HL-60/S4 treated with retinoic acid at 250 ng/mL for 4 days and 3 days (cell line): ENCODE data around the gene DIPK1B.

ENCODE experiments used
- in situ Hi-C: fragments of 300-500 bp; cut with MboI; formaldehyde crosslinking; loops from 2 replicates; pipeline ENCODE4 v1.7.0; 2022; ENCODE audit warnings: low sequenced_read_pairs

Gene DIPK1B

DNA sequence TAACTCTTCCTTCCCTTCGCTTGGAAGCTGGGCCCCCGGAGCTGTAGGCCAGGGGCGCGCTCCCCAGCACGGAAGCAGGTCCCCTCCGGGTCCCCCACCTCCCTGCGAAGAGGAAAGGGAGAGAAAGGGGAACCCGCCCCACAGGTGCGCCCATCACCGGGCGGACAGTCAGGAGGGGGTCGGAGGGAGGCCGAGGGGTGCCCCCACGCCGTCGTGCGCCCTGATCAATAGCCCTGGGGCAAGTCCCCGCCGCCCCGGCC, 25.9 kb upstream of the DIPK1B start:
- in situ Hi-C loops, result no loop called here

DNA sequence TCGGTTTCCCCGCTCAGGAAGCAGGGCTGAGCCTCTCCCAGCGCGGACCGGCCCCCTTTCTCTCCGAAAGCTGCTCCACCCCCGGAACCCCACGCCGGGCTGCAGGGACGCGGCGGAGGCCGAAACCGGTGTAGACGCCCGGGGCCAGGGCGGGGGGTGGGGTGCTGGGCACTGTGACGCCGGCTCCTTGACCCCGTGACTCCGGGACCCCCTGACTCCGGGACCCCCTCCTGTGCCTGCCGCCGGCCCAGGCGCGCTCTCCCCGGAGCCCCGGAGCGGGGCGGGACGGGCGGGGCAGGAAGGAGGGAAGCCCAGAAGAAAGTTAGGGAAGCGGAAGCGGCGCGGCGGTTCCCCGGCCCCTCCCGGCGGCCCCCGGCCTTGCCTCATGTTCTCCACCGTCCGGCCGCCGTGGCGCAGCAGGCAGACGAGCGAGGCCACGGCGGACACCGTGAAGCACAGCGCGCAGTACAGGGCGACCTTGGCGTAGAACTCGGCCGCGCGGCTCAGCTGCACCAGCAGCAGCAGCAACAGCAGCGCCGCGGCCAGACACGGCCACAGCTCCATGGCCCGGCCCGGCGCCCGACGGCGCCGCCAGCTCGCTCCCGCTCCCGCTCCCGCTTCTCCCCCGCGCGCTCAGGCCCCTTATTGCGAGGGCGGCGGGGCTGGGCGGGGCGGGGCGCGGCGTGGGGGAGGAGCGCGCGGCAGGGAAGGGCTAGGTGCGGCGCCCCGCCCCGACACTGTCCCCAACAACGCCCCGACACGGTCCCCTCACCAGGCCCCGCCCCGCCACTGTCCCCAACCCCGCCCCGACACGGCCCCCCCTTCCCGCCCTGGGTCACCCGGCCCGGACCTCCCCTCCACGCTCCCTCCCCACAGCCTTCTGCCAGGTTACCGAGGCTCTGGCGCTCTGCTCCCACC, 25.3 kb upstream of the DIPK1B start, which contains the start of gene AGPAT2:
TSS of gene AGPAT2 (minus strand) at position 664 of the 918 bp plus-strand sequence. CDS start at position 564, 100 bp downstream.
- in situ Hi-C loops, result no loop called here

DNA sequence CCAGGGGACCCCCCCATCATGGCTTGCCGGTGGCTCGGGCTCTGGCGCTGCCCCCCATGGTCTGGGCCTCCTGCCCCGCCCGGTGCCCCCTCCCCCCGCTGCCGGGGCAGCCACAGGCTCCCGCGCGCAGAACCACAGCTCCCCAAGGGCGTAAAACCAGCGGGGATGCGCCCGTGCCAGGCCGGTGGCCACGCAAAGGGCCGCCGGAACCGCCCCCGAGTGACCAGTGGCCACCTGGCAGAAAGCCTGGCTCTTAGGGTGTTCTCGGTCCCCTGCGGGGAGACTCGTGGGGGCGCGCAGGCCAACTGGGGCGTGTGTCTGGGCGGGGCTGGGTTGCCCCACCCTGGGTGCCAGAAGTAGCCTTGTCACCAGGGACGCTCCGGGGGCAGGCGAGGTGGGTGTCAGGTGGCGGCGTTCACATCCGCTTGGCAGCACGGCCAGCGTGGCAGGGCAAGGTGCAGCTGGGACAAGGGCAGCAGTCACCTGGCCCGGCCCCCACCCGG, 24.6 kb upstream of the DIPK1B start:
- in situ Hi-C loops, result no loop called here

DNA sequence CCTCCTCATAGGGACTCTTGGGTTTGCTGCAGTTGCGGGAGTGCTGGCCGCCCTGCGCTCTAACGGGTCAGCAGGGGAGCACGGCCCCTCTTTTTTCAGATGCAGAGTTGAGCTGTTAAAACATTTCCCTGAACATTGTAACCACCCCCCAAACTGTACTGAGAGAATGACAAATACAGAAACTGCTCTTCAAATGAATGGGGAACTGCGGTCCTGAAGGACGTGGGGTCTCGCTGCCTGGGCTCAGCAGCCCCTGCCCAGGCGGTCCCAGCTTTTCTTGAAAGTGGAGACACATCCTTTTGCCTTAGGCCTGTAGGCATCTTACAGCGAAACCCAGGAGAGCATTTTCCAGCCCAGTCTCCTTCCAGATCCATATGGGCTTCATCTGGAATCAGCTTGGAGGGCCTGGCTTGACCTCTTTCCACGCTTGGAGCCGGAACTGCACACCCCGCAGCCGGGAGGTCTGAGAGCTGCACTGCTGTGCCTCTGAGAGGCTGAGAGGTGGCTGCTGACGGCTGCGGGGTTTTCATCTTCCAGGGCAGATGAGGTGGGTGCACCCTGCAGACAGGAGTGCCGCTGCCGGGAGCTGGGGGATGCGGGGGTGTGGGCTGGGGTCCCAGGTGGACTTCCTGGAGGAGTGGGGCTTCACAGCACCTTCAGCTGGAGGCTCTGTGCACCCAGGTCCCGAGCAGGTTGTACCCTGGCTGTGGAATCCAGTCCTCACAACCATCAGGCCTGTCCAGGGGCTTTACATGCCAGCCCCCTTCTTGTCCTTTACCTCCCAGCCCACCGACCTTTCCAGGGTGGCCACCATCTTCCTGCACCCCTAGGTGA, 23.9 kb upstream of the DIPK1B start:
- in situ Hi-C loops, result no loop called here

DNA sequence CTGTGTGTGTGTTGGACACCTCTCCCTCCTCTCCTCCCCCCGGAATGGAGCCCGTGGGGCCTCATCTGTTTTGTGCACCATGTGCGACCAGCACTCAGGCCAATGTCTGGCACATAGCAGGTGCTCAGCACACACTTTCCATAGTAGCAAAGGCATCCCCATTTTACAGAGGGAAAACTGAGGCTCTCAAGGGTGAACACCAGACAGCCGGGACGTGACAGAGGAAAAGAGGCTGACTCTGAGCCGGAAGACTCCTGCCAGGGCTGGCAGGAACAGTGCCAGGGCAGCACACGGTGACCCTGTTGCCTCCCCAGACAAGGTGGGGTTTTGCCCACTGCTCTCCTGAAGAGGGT, 23.3 kb upstream of the DIPK1B start:
- in situ Hi-C loops, result no loop called here

DNA sequence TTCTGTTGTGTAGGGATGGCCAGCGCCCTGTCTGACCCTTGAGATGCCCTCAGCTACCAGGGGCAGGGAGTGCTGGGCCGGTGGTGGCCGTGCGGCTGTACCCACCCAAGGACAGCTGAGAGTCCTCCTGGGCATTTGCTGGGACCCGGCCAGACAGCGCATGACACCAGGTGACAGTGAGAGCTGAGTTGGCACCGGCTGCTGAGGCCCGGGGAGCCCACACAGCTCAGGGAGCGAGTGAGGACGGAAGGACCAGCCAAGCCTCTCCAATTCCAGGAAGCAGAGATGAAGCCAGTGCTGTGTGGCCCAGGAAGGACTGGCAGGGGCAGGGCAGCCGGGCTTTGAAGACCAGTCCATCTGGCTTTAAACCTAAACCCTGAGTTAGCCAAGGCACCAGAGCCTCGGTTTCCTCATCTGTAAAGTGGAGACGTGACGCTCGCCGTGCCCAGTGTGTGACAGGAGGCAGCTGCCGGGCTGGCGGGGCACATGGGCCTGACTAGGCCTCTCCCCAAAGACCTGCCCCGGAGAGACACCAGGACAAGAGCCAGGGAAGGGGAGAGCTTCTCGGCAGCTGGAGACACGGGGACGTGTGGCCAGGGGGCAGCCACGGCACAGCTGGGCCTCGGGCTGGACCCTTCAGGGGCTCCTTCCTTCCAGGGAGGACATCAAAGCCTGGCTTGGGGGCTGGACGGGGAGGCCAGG, 22.1 kb upstream of the DIPK1B start:
- in situ Hi-C loops, result no loop called here

DNA sequence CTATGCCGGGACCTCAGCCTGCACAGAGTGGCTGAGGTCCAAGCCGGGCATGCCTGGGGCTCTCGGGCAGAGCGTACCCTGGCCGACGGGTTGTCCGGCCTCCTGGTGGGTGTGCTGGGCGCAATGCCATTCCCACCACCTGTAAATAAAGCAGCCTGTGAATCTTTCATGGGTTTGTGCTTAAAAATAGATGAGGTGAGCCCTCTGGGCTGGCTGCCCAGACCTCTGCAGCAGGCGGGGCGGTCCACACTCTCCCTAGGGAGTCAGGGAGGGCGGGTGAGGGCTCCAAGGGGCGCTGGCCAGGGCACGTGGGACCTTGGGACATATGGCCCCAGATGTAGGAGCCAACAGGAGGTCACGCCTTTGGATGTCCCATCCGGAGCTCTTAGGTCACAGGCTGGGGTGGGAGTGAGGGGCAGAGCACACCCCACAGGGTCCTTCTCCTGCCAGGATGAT, 21.5 kb upstream of the DIPK1B start:
- in situ Hi-C loops, result no loop called here

DNA sequence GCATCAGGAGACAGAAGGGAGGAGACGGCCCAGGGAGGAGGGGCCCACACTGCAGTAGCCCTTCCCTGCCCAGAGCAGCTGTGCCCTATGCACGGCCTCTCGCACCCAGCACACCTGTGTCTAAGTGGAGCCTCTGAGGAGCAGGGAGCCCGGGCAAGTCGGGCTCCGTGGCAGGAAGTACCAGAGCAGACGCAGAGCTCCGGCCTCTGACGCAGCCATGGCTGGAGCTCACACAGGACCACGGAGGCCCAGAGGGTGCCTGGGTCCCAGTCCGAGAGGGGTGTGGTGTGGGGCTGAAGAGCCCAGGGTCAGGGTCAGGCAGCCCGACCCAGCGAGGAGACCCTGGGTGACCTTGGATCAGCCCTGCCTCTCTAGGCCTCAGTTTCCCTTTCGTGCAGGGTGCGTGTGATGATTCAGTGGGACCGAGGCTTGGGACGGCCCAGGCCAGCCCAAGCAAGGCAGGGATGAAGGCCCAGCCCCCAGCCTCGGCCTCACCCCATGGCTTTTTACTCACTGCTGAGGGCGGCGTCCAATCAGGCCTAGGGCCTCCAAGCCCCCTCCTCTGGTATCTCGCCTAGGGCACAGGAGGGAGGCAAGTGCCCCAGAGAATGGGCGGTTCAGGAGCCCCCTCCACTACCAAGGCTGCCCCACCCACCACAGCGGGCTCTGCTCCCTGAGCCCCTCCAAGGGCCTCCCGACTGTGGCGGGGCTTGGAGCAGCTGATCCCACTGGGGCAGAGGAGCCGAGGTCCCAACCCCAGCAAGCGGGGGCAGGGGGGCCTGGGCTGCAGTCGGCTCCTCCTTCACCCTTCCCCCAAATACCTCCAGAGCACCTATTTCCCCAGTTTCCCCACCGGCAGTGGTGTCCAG, 20.8 kb upstream of the DIPK1B start:
- in situ Hi-C loops, result no loop called here

DNA sequence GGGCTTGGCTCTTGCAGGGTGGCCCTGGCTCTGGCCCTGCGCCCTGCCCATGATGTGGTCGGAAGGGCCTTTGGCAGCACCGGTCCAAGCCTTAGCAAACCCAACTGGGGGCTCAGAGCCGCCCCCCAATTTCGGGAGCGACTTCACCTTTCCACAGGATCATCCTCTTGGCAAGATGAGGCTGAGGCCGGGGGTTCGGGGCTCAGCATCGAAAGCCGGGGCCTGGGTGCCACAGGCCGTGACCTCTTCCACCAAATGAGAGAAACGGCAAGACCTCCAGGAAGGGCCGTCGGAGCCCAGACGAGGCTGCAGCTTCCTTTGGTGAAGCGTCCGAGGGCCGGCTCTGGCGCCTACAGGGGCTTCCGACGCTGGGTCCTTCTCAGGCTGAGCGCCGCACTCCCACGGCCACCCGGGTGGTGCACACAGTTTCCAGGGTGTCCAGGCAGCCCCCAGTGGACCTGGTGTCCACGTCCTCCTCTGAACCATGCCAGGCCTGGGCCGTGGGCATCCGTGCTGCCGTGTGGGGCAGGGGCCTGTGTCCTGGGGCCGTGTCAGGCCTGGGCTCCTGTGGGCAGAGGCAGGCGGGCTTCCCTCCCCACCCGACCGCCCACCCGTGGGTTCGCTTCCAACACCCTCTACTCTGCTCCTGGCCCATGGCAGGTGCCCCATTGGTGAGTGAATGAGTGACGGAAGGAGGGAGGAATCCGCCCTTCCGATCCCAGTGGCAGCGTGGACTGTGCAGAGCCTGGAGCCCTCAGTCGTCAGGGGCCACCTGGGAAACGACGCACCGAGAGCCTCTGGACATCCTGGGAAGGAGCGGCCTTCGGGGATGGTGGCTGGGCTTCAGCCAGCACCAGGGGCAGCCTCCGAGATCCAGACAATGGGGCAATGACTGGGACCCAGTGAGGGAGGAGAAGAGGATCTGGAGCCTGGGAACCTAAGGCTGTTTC, 19.9 kb upstream of the DIPK1B start:
- in situ Hi-C loops, result no loop called here

DNA sequence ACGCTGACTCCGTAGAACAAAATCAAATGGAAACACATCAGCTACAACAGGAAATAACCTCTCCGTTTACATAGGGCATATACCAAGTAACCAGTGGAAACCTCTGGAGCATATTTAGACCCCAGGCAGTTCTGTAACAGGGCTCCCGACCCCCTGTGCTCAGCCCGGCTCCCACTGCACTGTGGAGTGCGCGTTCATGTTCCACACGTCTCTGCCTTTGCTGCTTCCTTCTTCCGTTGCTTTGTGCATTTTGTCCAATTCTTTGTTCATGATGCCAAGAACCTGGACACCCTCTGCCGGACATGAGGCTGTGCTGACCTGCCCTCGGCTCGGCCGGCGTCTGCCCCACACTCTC, 19.3 kb upstream of the DIPK1B start:
- in situ Hi-C loops, result no loop called here

DNA sequence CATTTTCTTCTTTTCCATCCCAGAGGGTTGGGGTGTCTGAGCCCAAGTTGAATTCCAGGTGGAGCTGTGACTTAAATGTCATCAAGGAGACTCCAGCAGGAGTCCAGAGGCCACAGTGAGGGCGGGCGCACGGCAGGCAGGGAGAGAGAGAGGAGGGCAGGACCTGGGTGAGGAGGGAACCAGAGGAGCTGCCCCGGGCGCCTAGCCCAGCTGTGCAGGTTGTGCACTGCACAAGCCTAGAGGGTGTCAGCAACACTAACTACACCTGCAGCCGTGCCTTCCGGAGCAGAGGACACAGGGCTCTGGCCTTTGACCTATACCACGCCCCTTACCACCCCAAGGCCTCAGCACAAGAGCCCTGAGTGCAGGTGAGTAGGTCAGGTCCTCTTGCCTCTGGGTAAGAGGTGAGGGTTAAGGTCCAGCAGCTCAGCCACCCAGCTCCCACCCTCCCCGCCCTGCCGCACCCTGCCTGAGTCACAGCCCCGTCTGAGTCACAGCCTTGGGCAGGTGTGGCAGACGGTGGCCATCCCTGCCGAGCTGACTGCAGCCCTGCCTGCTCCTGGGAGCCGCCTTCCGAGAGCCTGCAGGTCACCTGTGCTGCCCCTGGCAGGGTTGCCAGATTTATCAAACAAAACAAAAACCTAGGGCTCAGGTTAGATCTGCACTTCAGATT, 18.7 kb upstream of the DIPK1B start:
- in situ Hi-C loops, result no loop called here

DNA sequence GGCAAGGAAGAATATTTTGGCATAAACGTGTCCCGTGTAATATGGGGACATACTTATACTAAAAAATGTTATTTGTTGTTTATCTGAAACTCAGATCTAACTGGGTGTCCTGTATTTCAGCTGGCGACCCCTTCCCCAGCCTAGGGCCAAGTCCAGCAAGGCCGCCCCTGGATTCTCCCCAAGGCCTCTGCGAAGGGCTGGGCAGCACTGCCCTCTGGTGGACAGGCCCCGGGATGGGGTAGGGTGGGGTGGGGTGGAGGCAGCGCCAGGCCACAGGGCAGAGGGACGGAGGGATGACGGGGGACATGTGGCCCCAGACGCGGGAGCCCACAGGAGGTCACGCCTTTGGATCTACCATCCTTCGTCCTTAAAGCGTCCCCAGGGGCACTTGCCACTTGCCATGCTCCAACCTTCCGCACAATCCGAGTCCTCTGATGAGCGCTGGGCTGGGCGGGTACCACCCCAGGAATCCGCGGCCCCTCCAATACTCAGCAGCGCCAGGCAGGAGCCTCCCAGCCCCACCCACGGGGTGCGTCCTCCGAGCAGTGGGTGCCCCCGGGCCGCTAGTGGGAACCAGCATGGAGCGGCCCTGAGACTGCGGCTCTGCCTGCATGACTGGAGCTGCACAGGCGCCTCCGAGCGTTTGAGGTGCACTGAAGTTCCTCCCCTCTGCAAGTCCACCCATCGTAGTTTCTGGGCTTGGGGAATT, 18.1 kb upstream of the DIPK1B start:
- in situ Hi-C loops, result no loop called here

DNA sequence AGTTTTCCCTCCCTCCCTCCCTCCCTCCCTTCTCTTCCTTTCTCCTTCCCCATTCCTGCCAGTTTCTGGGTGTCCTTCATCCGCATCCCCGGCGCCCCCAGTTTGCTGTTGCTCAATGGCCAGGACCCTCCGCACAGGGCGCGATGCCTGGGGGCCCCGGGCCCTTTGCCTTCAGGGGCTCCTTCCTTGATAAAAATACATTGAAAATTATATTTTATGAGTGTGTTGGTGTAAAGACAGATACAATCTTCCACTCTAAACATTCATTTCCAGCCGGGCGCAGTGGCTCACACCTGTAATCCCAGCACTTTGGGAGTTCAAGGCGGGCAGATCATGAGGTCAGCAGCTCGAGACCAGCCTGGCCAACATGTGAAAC, 17.5 kb upstream of the DIPK1B start:
- in situ Hi-C loops, result no loop called here

DNA sequence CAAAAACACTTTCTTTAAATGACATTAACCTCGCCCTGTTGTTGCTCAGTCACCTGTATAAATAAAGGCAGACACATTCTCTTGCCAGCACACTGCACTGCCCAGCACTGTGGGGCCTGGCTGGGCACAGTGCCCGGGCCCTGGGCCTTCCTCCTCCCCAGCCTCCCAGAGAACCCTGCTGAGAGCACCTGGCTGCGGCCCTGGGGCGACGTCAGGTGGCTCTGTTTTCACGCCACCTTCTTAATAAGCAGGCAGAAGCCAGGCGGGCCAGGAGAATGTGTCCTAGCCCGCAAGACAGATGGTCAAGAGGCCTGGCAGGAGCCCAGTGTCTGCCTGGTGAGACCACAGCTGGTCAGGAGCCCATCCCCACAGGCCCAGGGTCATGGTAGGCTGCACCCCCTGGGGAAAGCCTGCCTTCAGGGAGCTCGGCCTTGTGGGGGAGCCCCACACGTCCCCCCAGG, 16.9 kb upstream of the DIPK1B start:
- in situ Hi-C loops, result no loop called here

DNA sequence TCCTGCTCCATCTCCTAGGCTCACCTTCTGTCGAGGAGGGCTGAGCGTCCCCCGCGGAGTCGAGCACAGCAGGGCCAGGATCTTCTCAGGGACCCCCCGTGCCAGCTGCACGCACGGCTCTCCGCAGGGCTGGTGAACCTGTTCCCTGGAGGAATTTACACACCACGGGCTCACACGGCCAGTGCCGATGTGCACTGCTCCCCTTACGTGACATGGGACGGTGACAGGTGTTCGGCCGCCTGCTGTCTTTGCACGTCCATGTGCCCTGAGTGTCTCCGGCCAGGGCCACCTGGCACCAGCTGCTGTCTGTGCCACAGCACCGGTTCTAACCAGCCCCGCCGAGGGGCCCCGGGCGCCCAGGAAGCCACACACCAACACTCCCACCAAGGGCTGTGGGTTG, 16.4 kb upstream of the DIPK1B start:
- in situ Hi-C loops, result no loop called here

DNA sequence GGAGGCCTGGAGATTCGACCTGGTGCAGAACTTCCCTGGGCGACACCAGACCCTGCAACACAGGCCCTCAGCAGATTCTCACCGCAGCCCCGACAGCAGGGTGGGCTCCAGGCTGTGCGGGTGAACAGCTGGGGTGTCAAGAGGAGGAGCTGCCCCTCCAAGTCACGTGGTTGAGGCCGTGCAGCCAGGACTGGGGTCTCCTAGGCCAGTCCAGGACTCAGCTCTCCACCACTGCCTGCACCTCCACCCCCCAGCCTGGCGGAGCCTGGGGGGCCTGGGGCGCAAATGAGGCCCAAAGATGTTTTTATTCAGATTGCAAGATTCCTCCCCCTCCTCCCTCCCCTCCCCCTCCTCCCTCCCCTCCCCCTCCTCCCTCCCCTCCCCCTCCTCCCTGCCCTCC, 15.9 kb upstream of the DIPK1B start:
- in situ Hi-C loops, result no loop called here

DNA sequence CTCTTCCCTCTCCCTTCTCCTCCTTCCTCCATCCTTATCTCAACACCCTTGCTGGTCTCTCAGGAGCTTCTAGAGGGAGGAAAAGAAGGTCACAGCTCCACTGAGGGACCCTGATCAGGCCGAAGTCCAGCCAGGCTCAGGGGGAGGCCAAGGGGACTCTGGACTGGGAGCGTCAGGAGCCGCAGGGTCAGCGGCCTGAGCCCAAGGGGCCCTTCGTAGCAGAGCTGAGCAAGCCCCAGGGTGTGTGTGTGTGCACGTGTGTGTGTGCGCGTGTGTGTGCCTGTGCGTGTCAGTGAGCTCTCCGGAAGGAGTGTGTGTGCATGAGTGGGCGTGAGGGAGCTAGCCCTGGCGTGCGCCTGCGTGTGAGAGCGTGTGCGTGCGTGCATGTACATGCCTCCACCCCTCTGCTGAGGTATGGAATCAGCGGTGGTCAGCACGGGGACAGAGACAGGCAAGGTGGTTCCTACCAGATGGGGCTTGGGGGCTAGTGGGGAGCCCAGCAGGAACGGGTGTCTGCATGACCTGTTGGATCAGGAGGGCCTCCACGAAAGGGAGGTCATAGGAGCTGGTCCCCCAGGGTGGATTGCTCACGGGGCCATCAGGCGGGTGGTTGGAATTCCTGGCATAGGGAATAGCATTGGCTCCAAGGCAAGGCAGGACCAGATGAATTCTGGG, 15.1 kb upstream of the DIPK1B start:
- in situ Hi-C loops, result no loop called here
